Measurements from ENCODE around the gene OPN4.

Gene OPN4

DNA sequence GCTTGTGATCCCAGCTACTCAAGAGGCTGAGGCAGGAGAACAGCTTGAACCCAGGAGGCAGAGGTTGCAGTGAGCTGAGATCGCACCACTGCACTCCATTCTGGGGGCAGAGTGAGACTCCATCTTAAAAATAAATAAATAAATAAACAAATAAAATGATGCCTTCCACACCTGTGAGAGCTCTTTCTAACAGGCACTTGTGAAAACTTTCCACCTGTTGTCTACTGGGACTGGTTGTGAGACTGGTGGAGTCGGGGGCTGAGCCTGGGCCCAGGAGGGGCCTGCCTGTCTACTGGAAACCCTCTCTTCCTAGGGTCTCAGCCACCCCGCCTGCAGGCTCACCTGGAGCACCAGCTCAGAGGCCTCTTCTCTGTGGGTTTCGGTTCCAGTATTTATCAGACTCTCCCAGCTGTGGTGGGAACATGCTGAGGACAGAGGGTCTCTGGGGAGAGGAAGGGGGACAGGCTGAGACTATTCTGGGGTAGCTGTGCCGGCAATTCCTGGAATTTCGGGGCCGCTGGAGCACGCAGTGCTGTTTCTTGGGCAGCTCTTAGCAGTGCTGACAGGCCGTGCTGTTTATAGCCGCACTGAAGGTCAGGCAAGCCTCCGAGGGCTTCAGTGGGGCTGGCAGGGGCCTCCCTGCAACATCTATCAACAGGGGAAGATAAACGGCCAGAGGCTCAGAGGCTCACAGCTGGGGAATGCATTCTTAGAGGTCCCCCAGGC is 17.8 kb downstream of the OPN4 start:
- Histone ChIP-seq H3K4me3 (ENCODE audit: low read depth, low read length) (no peak overlapping the region), H3K4me1 (ENCODE audit: control insufficient read depth, insufficient read depth, low read length) (peaks cover 27% of the 10 kb centered on the region), H3K27me3 (ENCODE audit: control insufficient read depth, insufficient read depth, low read length) (no peaks in the 10 kb centered on the region), H3K9ac (ENCODE audit: low read depth, low read length) (no peak overlapping the region), H3K9me3 (ENCODE audit: control insufficient read depth, insufficient read depth, low read length) (no peaks in the 10 kb centered on the region), H3K36me3 (ENCODE audit: control insufficient read depth, insufficient read depth, low read length) (no peaks in the 10 kb centered on the region), H3K27ac (ENCODE audit: low read depth, low read length) (no peak overlapping the region)

- Histone ChIP-seq H3K9me3 (ENCODE audit: control insufficient read depth, insufficient read depth, low read length) (no peaks in the 10 kb centered on the region), H3K27ac (ENCODE audit: low read depth, low read length) (no peak overlapping the region), H3K27me3 (ENCODE audit: control insufficient read depth, insufficient read depth, low read length) (no peaks in the 10 kb centered on the region), H3K4me1 (ENCODE audit: control insufficient read depth, insufficient read depth, low read length) (peaks cover 23% of the 10 kb centered on the region), H3K36me3 (ENCODE audit: control insufficient read depth, insufficient read depth, low read length) (no peaks in the 10 kb centered on the region), H3K9ac (ENCODE audit: low read depth, low read length) (no peak overlapping the region), H3K4me3 (ENCODE audit: low read depth, low read length) (no peak overlapping the region)
Measured at GRCh38 chr10:86673216-86673826, 19.0 kb downstream of the OPN4 start.

DNA sequence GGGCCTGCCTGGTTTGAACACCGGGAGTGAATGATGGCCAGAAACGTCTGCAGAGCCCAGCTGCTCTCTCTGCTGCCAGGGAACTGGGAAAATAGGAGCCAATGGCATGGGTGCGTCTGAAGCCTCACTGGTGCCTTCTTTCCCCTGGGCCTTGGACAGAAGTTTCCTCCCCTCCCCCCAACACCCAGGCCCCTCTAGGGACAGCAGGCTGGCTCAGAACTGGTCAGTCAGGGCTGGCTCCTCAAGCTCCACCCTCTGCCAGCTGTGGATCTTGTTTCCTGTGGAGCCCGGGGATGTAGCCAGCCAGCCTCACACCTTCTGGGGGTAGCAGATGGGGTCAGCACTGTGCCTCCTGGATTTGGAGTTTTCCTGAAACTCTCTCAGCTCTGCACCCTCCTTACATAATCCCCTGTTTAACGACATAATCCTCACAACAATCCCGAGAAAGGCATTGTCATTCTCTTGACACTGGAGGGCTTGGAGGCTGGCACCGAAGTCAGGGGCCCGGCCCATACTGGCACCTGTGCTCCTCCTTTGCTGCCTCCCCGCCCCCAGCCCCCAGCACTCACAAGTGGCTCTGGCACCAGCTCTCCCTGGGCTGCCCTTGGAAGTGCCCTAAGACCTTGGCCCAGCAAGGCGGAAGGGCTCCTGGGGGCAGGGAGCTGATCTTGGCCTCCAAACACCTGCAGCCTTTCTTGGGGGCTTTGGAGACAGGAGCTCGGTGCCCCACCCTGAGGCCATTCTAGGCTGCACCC is 19.7 kb downstream of the OPN4 start:
- Histone ChIP-seq H3K4me1 (ENCODE audit: control insufficient read depth, insufficient read depth, low read length) (peaks cover 18% of the 10 kb centered on the region), H3K9me3 (ENCODE audit: control insufficient read depth, insufficient read depth, low read length) (no peaks in the 10 kb centered on the region)

DNA sequence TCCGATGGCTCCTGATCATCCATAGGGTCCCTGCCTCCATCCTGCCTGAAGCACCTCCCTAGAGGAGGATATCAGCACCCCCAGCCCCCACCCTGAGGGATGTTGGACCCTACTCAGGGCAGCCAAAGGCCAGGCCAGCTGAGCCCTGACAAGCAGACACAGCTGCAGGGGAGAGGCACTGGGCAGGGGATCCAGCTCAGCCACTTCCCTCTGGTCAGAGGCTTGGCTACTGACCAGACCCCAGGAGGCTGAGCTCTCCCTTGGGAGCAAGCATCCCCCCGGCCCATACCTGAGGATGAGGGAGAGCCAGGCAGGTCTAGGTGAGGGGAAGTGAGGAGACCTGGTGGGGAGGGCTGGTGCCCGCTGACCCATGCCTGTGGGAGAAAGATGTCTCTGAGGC is 20.6 kb downstream of the OPN4 start:
- Histone ChIP-seq H3K4me3 (ENCODE audit: low read depth, low read length) (no peak overlapping the region), H3K4me1 (ENCODE audit: control insufficient read depth, insufficient read depth, low read length) (peaks cover 18% of the 10 kb centered on the region), H3K27me3 (ENCODE audit: control insufficient read depth, insufficient read depth, low read length) (no peaks in the 10 kb centered on the region), H3K9ac (ENCODE audit: low read depth, low read length) (no peak overlapping the region), H3K9me3 (ENCODE audit: control insufficient read depth, insufficient read depth, low read length) (no peaks in the 10 kb centered on the region), H3K36me3 (ENCODE audit: control insufficient read depth, insufficient read depth, low read length) (no peaks in the 10 kb centered on the region), H3K27ac (ENCODE audit: low read depth, low read length) (no peak overlapping the region)

More for the DNA sequence above, 19.7 kb downstream of the OPN4 start:
- no peaks in the 10 kb centered on the region for H3K36me3 ChIP-seq (ENCODE audit: control insufficient read depth, insufficient read depth, low read length)
- no peak overlapping the region for H3K4me3 ChIP-seq (ENCODE audit: low read depth, low read length)
- no peak overlapping the region for H3K27ac ChIP-seq (ENCODE audit: low read depth, low read length)
- no peak overlapping the region for H3K9ac ChIP-seq (ENCODE audit: low read depth, low read length)
- no peaks in the 10 kb centered on the region for H3K27me3 ChIP-seq (ENCODE audit: control insufficient read depth, insufficient read depth, low read length)

DNA sequence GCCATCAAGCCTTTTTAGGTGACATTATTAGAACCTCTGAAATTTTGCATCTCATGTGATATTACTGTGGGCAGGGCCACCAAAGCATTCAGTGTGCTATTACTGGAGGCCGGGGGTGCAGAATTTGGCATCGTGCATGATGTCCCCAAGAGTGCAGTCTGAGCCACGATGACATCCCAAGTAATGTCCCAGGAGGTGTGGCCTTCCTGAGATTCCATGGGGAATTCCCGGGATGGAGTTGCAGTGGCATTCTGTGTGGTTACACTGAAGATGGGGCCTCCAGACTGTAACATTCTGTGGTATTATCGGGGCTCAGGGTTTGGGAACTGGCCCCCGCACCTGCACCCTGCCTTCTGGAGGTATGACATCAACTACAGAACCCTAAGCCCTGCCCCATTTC is 23.0 kb downstream of the OPN4 start:
- no peaks in the 10 kb centered on the region for H3K9me3 ChIP-seq (ENCODE audit: control insufficient read depth, insufficient read depth, low read length)
- H3K4me3 ChIP-seq (ENCODE audit: low read depth, low read length), result no peak overlapping the region
- H3K36me3 ChIP-seq (ENCODE audit: control insufficient read depth, insufficient read depth, low read length), result no peaks in the 10 kb centered on the region
- H3K27ac ChIP-seq (ENCODE audit: low read depth, low read length), result no peak overlapping the region
- no peaks in the 10 kb centered on the region for H3K27me3 ChIP-seq (ENCODE audit: control insufficient read depth, insufficient read depth, low read length)
- peaks cover 16% of the 10 kb centered on the region for H3K4me1 ChIP-seq (ENCODE audit: control insufficient read depth, insufficient read depth, low read length)
- H3K9ac ChIP-seq (ENCODE audit: low read depth, low read length), result no peak overlapping the region

DNA sequence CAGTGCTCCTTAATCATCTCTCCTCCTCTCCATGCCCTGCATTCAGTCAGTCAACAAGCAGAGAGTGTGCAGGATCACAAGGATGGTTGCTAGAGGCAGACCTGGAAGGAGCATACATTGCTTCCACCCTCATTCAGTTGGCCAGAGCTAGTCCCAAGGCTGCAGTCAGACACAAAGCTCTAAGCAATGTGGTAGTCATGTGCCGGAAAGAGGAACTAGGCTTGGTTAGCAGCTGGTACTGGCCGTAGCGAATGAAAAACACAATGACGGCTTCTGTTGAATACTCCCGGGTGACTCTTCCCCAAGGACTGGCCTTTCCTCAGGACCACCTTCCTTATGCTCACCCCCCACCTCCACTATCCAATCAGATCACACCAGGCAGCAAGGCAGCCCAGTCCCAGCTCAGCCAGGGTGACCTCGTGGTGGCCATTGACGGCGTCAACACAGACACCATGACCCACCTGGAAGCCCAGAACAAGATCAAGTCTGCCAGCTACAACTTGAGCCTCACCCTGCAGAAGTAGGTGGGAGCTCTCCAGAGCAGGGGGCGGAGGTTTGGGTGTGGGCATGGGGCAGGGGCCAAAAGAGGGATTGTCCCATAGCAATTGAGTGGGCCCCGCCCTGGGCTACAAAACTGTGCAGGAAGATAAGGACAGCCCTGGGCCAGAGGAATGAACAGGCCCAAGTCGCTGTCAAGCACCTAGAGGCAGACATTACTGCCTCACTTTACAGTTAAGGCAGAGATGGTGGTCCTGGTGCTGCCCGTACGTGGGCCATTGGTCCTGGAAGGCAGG is 24.8 kb downstream of the OPN4 start:
- peaks cover 2% of the 10 kb centered on the region for H3K4me1 ChIP-seq (ENCODE audit: control insufficient read depth, insufficient read depth, low read length)
- no peaks in the 10 kb centered on the region for H3K27me3 ChIP-seq (ENCODE audit: control insufficient read depth, insufficient read depth, low read length)
- no peak overlapping the region for H3K9ac ChIP-seq (ENCODE audit: low read depth, low read length)
- H3K36me3 ChIP-seq (ENCODE audit: control insufficient read depth, insufficient read depth, low read length), result no peaks in the 10 kb centered on the region
- no peak overlapping the region for H3K27ac ChIP-seq (ENCODE audit: low read depth, low read length)
- no peaks in the 10 kb centered on the region for H3K9me3 ChIP-seq (ENCODE audit: control insufficient read depth, insufficient read depth, low read length)
- no peak overlapping the region for H3K4me3 ChIP-seq (ENCODE audit: low read depth, low read length)

DNA sequence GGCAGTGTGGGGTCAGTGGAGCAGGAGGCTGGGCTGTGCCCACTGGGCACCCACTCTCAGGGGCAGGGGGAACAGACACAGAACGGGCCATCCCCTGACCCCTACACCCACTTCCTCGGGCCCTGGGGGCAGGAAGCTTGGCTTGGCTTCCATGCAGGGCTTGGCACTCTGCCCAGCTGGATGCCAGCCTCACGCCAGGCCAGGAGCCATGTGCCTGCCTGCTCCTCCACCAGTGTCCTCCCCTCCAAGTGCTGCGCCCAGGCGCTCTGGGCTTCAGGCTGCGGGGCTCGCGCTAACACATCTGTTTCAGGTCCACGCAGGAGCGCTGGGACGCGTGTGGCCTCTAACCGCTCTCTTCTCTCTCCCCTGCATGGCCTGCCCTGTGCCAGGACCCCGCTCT is 26.7 kb downstream of the OPN4 start:
- Histone ChIP-seq H3K27ac (ENCODE audit: low read depth, low read length) (no peak overlapping the region), H3K27me3 (ENCODE audit: control insufficient read depth, insufficient read depth, low read length) (no peaks in the 10 kb centered on the region), H3K4me1 (ENCODE audit: control insufficient read depth, insufficient read depth, low read length) (peaks cover 6% of the 10 kb centered on the region; the same call in 1 of the 2 replicates), H3K36me3 (ENCODE audit: control insufficient read depth, insufficient read depth, low read length) (no peaks in the 10 kb centered on the region), H3K9me3 (ENCODE audit: control insufficient read depth, insufficient read depth, low read length) (no peaks in the 10 kb centered on the region), H3K4me3 (ENCODE audit: low read depth, low read length) (no peak overlapping the region), H3K9ac (ENCODE audit: low read depth, low read length) (no peak overlapping the region)

DNA sequence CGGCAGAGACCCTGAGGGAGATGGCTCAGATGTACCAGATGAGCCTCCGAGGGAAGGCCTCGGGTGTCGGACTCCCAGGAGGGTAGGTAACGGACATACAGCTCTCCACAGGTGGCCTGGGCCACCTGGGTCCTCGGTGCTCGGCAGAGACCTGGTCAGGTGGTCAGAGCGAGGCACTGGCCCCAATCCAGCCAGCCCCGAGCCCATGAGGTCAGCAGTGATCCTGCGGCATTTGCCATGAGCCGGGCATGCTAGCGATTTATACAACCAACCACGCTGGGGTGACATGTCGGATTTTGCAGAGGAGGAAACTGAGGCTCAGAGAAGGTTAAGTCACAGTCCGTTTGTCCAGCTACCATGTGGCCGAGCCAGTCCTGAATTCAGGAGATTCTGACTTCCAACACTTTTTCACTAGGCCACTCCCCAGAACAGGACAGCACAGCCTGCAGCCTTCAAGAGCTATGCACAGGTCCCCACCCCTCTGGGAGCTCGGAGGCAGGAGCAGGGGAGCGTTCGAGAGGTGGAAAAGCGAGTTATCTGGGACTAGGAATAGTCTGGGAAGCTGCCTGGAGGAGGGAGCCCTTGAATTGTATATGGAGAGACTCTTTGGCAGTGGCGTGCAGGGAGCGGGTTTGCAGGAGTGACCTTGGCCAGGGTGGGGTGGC is 27.5 kb downstream of the OPN4 start:
- Histone ChIP-seq H3K9ac (ENCODE audit: low read depth, low read length) (no peak overlapping the region), H3K9me3 (ENCODE audit: control insufficient read depth, insufficient read depth, low read length) (no peaks in the 10 kb centered on the region), H3K27ac (ENCODE audit: low read depth, low read length) (no peak overlapping the region), H3K4me1 (ENCODE audit: control insufficient read depth, insufficient read depth, low read length) (peaks cover 6% of the 10 kb centered on the region; the same call in 1 of the 2 replicates), H3K4me3 (ENCODE audit: low read depth, low read length) (no peak overlapping the region), H3K27me3 (ENCODE audit: control insufficient read depth, insufficient read depth, low read length) (no peaks in the 10 kb centered on the region), H3K36me3 (ENCODE audit: control insufficient read depth, insufficient read depth, low read length) (no peaks in the 10 kb centered on the region)

- Histone ChIP-seq H3K27ac (ENCODE audit: low read depth, low read length) (no peak overlapping the region), H3K4me1 (ENCODE audit: control insufficient read depth, insufficient read depth, low read length) (peaks cover 6% of the 10 kb centered on the region; the same call in 1 of the 2 replicates), H3K27me3 (ENCODE audit: control insufficient read depth, insufficient read depth, low read length) (no peaks in the 10 kb centered on the region), H3K4me3 (ENCODE audit: low read depth, low read length) (no peak overlapping the region), H3K36me3 (ENCODE audit: control insufficient read depth, insufficient read depth, low read length) (no peaks in the 10 kb centered on the region), H3K9ac (ENCODE audit: low read depth, low read length) (no peak overlapping the region), H3K9me3 (ENCODE audit: control insufficient read depth, insufficient read depth, low read length) (no peaks in the 10 kb centered on the region)
Measured at GRCh38 chr10:86682675-86683074, 28.3 kb downstream of the OPN4 start.

GRCh38 chr10:86684331-86685097 is 30.2 kb downstream of the OPN4 start:
- no peak overlapping the region for H3K9ac ChIP-seq (ENCODE audit: low read depth, low read length)
- no peak overlapping the region for H3K4me3 ChIP-seq (ENCODE audit: low read depth, low read length)
- no peak overlapping the region for H3K27ac ChIP-seq (ENCODE audit: low read depth, low read length)
- no peaks in the 10 kb centered on the region for H3K27me3 ChIP-seq (ENCODE audit: control insufficient read depth, insufficient read depth, low read length)
- peaks cover 16% of the 10 kb centered on the region for H3K4me1 ChIP-seq (ENCODE audit: control insufficient read depth, insufficient read depth, low read length)
- no peaks in the 10 kb centered on the region for H3K9me3 ChIP-seq (ENCODE audit: control insufficient read depth, insufficient read depth, low read length)
- H3K36me3 ChIP-seq (ENCODE audit: control insufficient read depth, insufficient read depth, low read length), result no peaks in the 10 kb centered on the region

Measured in HUES48 (cell line).